HG03045 (cell line): Measurements from ENCODE around the gene CAMTA1.

ENCODE experiments used
- ATAC-seq: cut with Tn5 transposase; IDR thresholded peaks from one replicate; pipeline ENCODE4 v1.9.1; 2021; ENCODE audit warnings: mild to moderate bottlenecking, moderate library complexity; ENCODE audit not compliant: unreplicated experiment

Gene CAMTA1

DNA sequence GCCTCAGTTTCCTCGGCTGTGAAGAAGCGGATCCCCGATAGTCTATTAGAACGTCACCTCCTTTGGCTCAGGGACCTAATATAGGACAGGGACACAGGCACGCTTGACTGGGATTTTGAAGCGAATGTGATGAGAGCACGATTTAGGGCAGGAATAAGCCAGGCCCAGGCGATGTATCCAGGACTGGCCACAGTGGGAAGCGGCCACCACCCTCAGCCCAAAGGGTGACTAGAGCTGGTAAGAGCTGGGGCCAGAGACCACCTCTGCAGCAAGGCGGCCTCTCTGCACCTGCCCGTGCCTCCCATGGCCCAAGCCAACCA is 885.9 kb downstream of the CAMTA1 start:
- ATAC-seq, result no peak

GRCh38 chr1:7671676-7672075 is 886.4 kb downstream of the CAMTA1 start:
- no peak for ATAC-seq

DNA sequence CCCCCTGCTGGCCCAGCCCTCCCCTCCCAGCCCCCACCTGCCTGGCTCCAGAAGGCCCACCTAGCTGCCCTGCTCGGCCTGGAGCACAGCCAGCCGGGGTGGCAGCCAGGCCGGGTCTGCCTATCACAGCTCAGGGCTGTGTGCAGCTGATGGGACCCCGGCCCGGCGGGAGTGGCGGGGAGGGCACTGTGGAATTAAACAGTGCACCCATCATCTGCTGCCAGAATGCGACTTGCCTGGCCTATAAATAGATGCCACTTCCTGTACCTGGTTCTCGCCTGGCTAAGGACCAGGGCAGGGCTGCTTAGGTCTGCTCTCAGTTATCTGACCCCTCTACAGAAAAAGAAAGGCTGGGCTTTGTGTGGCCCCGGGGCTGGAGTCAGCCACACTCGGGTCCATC is 887.6 kb downstream of the CAMTA1 start:
- ATAC-seq, result no peak

DNA sequence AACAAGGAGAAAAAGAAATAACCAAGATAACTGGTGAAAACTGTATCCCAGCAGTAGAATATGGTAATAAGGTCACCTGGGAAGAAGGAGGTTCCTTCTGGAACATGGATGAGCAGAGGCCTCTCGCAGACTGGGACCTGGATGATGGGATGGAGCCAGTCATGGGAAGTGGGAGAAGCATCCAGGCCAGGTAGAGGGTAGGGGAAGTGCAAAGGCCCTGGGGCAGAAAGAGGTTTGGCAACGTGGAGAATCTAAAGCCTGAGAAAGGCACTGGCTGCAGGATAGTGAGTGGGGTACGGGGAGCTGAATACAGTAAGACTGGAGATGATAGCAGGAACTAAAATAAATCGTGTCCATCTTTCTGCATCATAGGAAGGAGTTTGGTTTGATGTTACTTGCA is 889.7 kb downstream of the CAMTA1 start:
- no peak for ATAC-seq

DNA sequence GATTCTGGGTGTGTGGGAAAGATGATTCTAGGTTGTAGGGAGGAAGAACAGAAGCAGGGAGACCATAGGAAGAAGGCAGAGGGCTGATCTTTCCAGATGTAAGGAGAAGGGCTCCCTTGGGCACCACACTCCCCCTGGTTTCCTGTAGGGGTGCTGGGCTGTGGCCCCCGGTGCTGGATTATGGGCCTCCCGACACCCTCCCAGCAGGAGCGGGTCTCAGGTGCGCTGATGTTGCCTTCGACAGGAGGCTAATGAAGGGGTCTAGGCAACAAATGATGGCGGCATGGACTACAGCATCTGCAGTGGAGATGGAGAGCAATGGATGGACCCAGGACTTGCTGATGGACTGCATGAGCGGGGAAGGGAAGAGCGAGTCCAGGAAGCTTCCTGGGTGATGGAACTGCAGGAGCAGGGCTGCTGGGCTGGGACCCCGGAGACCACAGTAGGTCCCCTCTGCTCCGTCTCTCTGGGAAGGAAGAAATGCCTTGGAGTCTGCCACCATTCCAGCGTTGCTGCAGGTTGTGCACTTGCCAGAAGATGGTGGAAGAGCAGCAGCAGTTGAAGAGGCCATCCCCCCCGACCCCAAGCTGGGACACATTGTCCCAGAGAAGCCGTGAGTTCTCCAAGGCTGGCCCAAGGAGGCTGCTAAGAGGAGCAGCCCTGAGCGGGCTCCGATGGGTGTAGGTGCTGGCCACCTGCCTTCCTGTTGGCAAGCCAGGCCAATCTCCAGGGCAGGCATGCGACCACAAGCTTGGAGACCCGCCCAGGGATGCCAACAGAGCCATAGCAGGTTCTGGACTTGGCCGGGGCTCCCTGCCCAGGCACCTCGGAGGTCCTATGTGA is 890.4 kb downstream of the CAMTA1 start:
- ATAC-seq, result no peak

DNA sequence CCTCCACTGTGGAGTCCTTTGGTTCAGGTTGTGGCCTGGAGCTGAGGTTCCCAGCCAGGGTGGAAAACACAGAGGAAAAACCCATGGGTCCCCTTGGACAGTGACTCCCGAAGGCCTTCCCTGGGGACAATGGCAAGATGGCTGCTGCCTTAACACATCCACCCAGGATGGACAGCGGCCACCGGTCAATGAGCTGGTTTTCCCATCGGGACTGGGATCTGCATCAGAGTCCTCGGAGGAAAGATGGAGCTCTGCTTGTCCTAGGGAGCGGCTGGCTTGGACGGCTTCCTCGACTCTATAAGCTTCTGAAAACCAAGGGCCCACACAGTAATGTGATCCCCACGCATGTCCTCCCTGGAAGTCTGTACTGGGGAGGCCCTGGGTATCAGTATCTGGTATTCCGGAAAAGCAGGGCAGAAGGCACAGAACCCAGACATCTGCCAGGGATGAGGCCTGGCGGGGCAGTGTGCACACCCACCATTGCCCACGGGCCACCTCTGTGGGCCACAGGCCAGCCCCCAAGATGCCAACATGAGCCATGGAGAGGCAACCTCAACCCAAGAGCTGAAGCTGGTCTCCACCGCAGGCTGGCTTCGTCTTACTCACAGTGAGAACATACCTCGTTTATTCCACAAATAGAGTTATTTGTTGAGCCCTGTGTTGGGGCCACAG is 891.2 kb downstream of the CAMTA1 start:
- no peak for ATAC-seq

- ATAC-seq, result no peak
Observed at GRCh38 chr1:7677111-7677510, 891.9 kb downstream of the CAMTA1 start.

DNA sequence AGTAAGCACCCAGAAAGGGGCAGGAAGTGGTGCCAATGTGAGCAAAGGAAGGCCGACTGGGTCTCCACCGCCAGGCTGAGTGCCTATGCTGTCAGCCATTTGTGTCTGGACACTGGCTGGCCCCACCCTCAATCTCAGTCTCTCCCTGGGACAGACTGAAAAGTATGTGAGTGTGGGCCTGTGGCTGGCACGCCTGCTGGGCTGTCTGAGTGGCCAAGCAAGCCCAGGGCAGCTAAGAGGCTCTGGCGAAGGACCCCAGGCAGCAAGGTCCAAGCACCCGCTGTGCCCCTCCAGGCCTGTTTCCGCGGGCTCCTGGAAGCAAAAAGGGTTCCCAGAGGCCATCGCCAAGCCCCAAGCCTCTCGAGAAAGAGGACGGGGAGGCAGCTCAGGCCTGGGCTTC is 892.6 kb downstream of the CAMTA1 start:
- ATAC-seq, result no peak

- no peak for ATAC-seq
Observed at GRCh38 chr1:7678491-7679158, 893.4 kb downstream of the CAMTA1 start.

GRCh38 chr1:7679159-7679872 is 894.1 kb downstream of the CAMTA1 start:
- no peak for ATAC-seq

DNA sequence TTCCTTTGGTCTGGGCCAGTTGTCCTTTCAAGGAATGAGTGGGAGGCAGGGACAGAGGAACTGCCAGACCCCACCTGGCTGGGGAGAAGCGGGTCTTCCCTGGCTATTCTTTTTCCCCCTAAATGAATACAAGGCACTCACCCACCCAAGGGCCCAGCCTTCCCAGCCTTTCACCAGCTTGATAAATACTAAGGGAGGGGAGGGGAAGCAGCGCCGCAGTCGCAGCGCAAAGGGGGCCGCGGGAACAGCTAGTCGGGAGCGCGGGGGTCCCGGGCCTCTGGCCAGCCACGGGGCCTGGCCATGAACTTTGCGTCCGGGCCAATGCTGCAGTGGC is 894.6 kb downstream of the CAMTA1 start:
- no peak for ATAC-seq

GRCh38 chr1:7680207-7680954 is 895.1 kb downstream of the CAMTA1 start:
- no peak for ATAC-seq

DNA sequence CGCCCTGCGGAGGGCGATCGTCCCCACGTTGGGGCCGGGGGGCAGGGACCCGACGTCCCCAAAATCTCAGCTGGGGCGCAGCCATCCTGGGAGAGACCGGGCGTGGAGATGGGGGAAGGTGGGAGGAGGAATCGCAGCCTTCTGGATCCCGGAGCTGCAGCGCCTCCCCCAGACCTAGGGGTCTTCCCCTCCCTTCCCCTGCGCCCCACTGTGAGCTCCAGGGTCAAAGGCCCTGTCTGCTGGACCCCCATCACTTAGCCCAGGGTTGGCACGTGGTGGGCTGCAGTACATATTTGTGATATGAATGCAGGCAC is 895.7 kb downstream of the CAMTA1 start:
- ATAC-seq, result no peak

GRCh38 chr1:7681401-7681800 is 896.1 kb downstream of the CAMTA1 start:
- ATAC-seq, result no peak

- no peak for ATAC-seq
Observed at GRCh38 chr1:7683521-7683920, 898.3 kb downstream of the CAMTA1 start.

DNA sequence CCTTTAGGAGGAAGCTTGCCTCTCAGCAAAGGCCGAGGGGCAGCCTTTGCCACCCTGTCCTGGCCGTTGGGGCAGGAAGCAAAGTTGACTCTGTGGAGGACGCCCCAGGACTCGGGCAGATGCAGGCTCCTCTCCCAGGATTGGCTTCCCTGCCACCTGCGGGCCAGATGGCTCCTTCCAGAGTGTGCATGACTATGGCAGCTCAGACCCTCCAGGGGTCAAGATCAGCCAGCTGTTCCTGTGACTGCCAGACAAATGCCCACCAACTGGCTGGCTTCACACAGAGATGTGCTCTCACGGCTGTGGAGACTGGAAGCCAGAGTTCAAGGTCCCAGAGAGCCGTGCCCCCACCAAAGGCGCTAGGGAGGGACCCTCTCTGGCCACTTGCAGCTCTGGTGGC is 898.9 kb downstream of the CAMTA1 start:
- no peak for ATAC-seq

GRCh38 chr1:7684861-7685635 is 899.8 kb downstream of the CAMTA1 start:
- ATAC-seq, result no peak

GRCh38 chr1:7686301-7686850 is 901.1 kb downstream of the CAMTA1 start:
- ATAC-seq, result no peak

GRCh38 chr1:7687411-7687810 is 902.2 kb downstream of the CAMTA1 start:
- ATAC-seq, result no peak

- ATAC-seq, result no peak
Observed at GRCh38 chr1:7688659-7689058, 903.4 kb downstream of the CAMTA1 start.
